GM18873 (cell line): ENCODE data around the gene ECI2.
"Not testable (repeated sequence)": the region's sequence is repeated elsewhere in the genome, so short reads cannot be mapped to it uniquely, and the experiment has no call there.

ENCODE experiments used
- ATAC-seq: cut with Tn5 transposase; IDR thresholded peaks from one replicate; pipeline ENCODE4 v1.9.1; 2021; ENCODE audit warnings: mild to moderate bottlenecking, moderate library complexity, moderate number of reproducible peaks; ENCODE audit not compliant: unreplicated experiment, low FRiP score

Gene ECI2

GRCh38 chr6:4145083-4145482, 9.7 kb upstream of the ECI2 start:
- no peak for ATAC-seq

- ATAC-seq, result no peak
These were observed 3.9 kb upstream of the ECI2 start for GRCh38 chr6:4139272-4139671.

GRCh38 chr6:4138186-4138585, 2.8 kb upstream of the ECI2 start:
- no peak for ATAC-seq

GRCh38 chr6:4136354-4136831, 1.0 kb upstream of the ECI2 start:
- ATAC-seq, result no peak

GRCh38 chr6:4135665-4136353, 434 bp upstream of the ECI2 start:
- no peak for ATAC-seq

- ATAC-seq, result no peak
These were observed 1.2 kb downstream of the ECI2 start for GRCh38 chr6:4133941-4134838.

GRCh38 chr6:4130357-4130987, 4.9 kb downstream of the ECI2 start:
- no peak for ATAC-seq

- ATAC-seq, result no peak
These were observed 5.9 kb downstream of the ECI2 start for GRCh38 chr6:4129446-4129845.

- ATAC-seq, result no peak
These were observed 6.6 kb downstream of the ECI2 start for GRCh38 chr6:4128748-4129147.

- no peak for ATAC-seq
These were observed 7.3 kb downstream of the ECI2 start for GRCh38 chr6:4128072-4128471.

GRCh38 chr6:4125933-4126864, 9.2 kb downstream of the ECI2 start:
- no peak for ATAC-seq

- ATAC-seq, result no peak
These were observed 9.9 kb downstream of the ECI2 start for GRCh38 chr6:4125500-4125899.

GRCh38 chr6:4124351-4124750, 11.0 kb downstream of the ECI2 start:
- no peak for ATAC-seq

- no peak for ATAC-seq
These were observed 19.6 kb downstream of the ECI2 start for GRCh38 chr6:4115741-4116140.

- ATAC-seq, result no peak
These were observed 21.3 kb downstream of the ECI2 start for GRCh38 chr6:4114123-4114522.

GRCh38 chr6:4113649-4114048, 21.7 kb downstream of the ECI2 start:
- no peak for ATAC-seq

- ATAC-seq, result no peak
These were observed 23.0 kb downstream of the ECI2 start for GRCh38 chr6:4112366-4112765.

GRCh38 chr6:4109363-4109815, 26.0 kb downstream of the ECI2 start:
- not testable (repeated sequence) for ATAC-seq

GRCh38 chr6:4108561-4109093, 26.7 kb downstream of the ECI2 start:
- no peak for ATAC-seq

- ATAC-seq, result no peak
These were observed 27.5 kb downstream of the ECI2 start for GRCh38 chr6:4107873-4108272.
